Neuron (in vitro differentiated cells): Measurements from ENCODE around the gene ALMS1.
"Not testable (repeated sequence)": the region's sequence is repeated elsewhere in the genome, so short reads cannot be mapped to it uniquely, and the experiment has no call there.

Source experiments
- H2AFZ ChIP-seq: one replicate; pipeline ENCODE4 v1.6.1; 2013; ENCODE audit warnings: low read depth, mild to moderate bottlenecking, inconsistent platforms, low read length, moderate library complexity
- H3K27me3 ChIP-seq: one replicate; pipeline ENCODE4 v1.6.1; 2013; ENCODE audit warnings: low read length; ENCODE audit not compliant: insufficient read depth
- H3K36me3 ChIP-seq: one replicate; pipeline ENCODE4 v1.6.1; 2013; ENCODE audit warnings: low read length; ENCODE audit not compliant: insufficient read depth
- H3K4me1 ChIP-seq: one replicate; pipeline ENCODE4 v1.6.1; 2013; ENCODE audit warnings: low read length; ENCODE audit not compliant: insufficient read depth
- H3K4me3 ChIP-seq: 2 replicates; pipeline ENCODE4 v1.5.1; 2013; ENCODE audit warnings: mild to moderate bottlenecking, low read length, moderate library complexity
- H3K9me3 ChIP-seq: one replicate; pipeline ENCODE4 v1.6.1; 2013; ENCODE audit warnings: low read length

Gene ALMS1

GRCh38 chr2:73566288-73566878, 180.7 kb downstream of the ALMS1 start:
- Histone ChIP-seq H3K36me3 (peaks cover 10% of the 10 kb centered on the region), H3K4me3 (no peak overlapping the region)

GRCh38 chr2:73575261-73575660, 189.6 kb downstream of the ALMS1 start:
- Histone ChIP-seq H2AFZ (no peak overlapping the region), H3K36me3 (peaks cover 24% of the 10 kb centered on the region), H3K4me1 (no peaks in the 10 kb centered on the region), H3K4me3 (no peak overlapping the region), H3K9me3 (peaks cover 8% of the 10 kb centered on the region), H3K27me3 (no peaks in the 10 kb centered on the region)

More at GRCh38 chr2:73566288-73566878, 180.7 kb downstream of the ALMS1 start:
- Histone ChIP-seq H2AFZ (no peak overlapping the region), H3K9me3 (no peaks in the 10 kb centered on the region), H3K4me1 (peaks cover 1% of the 10 kb centered on the region), H3K27me3 (no peaks in the 10 kb centered on the region)

DNA sequence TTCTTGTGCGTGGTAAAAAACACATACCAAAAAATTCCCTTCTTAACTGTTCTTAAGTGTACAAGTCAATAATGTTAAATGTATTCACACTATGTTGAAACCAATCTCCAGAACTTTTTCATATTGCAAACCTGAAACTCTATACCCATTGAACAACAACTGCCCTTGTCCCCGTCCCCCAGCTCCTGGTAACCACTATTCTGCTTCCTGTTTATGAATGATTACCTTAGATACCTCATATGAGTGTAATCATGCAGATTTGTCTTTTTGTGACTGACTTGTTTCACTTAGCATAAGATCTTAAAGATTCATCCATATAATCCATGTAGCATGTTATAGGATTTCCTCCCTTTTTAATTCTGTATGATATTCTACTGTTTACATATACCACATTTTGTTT, 196.7 kb downstream of the ALMS1 start:
- Histone ChIP-seq H3K4me1 (no peaks in the 10 kb centered on the region), H3K27me3 (no peaks in the 10 kb centered on the region), H2AFZ (no peak overlapping the region), H3K36me3 (peaks cover 13% of the 10 kb centered on the region), H3K4me3 (no peak overlapping the region), H3K9me3 (peaks cover 16% of the 10 kb centered on the region)

- Histone ChIP-seq H3K27me3 (no peaks in the 10 kb centered on the region), H3K9me3 (no peaks in the 10 kb centered on the region), H3K4me1 (peaks cover 3% of the 10 kb centered on the region), H3K4me3 (no peak overlapping the region), H2AFZ (no peak overlapping the region), H3K36me3 (no peaks in the 10 kb centered on the region)
Observed at GRCh38 chr2:73588177-73588576, 202.5 kb downstream of the ALMS1 start.

DNA sequence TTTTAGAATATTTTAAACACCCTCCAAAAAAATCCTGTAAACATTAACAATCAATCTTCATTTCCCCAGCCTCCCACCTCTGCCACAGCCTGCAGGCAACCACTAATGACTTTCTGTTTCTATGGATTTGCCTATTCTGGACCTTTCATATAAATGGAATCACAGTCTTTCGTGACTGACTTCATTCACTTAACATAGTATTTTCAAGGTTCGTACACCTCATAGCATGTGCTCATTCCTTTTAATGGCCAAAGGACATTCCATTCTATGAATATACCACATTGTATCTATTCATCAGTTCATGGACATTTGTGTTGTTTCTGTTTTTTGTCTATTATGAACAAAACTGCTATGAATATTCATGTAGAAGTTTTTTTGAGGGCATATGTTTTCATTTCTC, 208.0 kb downstream of the ALMS1 start:
- Histone ChIP-seq H3K36me3 (no peaks in the 10 kb centered on the region), H3K9me3 (peaks cover 3% of the 10 kb centered on the region), H2AFZ (no peak overlapping the region), H3K4me1 (no peaks in the 10 kb centered on the region), H3K4me3 (no peak overlapping the region), H3K27me3 (no peaks in the 10 kb centered on the region)

DNA sequence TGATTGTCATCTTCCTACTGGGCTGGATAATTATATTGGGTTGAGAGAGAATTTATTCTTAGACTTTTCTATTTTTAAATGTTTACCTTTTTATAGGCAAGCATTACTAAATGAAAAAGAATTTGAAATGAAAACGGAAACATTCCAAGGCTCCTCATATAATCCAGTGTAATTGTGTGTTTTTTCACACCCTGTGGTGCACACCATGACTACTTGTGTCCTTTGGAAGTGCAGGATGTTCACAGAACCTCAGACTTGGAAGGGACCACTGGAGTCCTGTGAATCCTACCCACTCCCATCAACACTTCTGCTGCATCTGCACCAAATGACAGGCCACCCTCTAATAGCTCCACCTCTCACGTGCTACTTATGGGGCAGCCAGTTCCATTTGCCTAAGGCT, 208.6 kb downstream of the ALMS1 start:
- Histone ChIP-seq H3K36me3 (no peaks in the 10 kb centered on the region), H3K4me3 (no peak overlapping the region), H3K9me3 (peaks cover 3% of the 10 kb centered on the region), H3K4me1 (no peaks in the 10 kb centered on the region), H2AFZ (no peak overlapping the region), H3K27me3 (no peaks in the 10 kb centered on the region)

DNA sequence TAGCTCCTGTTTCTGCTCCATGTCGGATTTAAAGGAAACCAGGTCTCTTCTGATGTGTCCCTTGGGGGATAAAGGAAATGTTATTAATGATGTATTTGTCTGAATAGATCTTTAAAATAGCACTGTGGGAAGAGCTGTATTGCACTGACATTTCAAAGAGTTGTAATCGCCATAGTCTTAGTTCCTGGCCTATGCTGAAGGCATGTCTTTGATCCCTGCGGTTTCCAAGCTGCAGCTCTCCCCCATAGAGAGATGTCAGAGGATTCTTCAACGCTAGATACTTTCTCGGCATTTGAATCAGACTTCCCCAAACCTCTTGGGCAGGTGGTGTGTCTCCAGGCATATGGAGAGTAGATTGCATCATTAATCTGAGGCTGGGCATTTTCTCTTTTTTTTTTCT, 216.1 kb downstream of the ALMS1 start:
- peaks cover 26% of the 10 kb centered on the region for H3K36me3 ChIP-seq
- no peak overlapping the region for H3K4me3 ChIP-seq
- no peaks in the 10 kb centered on the region for H3K4me1 ChIP-seq
- H3K27me3 ChIP-seq, result no peaks in the 10 kb centered on the region
- H3K9me3 ChIP-seq, result no peaks in the 10 kb centered on the region
- no peak overlapping the region for H2AFZ ChIP-seq

DNA sequence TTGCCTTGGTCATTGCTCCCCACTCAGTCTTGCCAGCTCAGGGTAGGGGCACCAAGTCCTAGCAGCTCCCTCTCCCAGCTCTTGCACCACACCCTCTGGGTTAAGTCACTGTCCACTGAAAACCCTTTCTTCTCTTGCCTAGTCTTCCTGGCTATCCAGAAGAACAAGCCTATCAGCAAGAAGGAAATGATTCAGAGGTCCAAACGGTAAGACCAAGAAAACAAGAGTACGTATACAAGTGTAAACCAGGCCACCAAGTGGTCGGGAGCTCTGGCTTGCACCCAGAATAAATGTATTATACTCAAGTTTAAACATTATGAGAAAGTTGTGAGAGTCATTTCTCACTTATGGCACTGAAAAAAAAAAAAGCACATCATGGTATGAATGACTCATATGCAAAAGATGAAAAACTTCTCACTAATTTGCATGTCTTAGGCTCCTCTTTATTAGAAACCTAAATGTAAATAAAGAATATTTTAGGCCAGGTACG, 217.5 kb downstream of the ALMS1 start:
- not testable (repeated sequence) for H2AFZ ChIP-seq, H3K27me3 ChIP-seq, H3K4me3 ChIP-seq, H3K9me3 ChIP-seq, H3K4me1 ChIP-seq
- H3K36me3 ChIP-seq, result peaks cover 26% of the 10 kb centered on the region

- H3K27me3 ChIP-seq, H3K4me1 ChIP-seq, H3K4me3 ChIP-seq, H2AFZ ChIP-seq, H3K9me3 ChIP-seq: not testable (repeated sequence)
- peaks cover 35% of the 10 kb centered on the region for H3K36me3 ChIP-seq
Observed at GRCh38 chr2:73604589-73604988, 219.0 kb downstream of the ALMS1 start.

GRCh38 chr2:73610111-73610510, 224.5 kb downstream of the ALMS1 start:
- Histone ChIP-seq H3K4me3 (no peak overlapping the region), H3K4me1 (no peaks in the 10 kb centered on the region), H3K27me3 (no peaks in the 10 kb centered on the region)

DNA sequence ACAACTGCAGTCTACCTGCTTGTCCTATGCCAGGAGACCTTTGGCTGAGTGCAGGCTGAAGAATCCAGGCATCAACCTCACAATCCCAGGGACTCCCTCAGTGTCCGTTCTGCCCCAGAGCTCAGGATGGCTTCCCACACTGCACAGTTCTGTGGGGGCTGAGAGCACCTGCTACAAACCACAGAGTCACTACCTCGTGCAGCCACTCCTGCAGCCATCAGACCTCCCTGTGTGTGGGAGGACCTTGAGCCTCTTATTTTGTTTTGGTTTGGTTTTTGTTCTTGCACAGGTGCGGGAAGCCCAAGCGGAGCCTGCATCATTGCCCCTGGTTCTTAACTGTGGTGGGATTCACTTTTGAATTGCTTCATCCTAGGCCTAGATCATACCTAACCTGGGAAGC, 225.6 kb downstream of the ALMS1 start:
- Histone ChIP-seq H2AFZ (no peak overlapping the region), H3K4me1 (no peaks in the 10 kb centered on the region), H3K9me3 (no peaks in the 10 kb centered on the region), H3K36me3 (peaks cover 24% of the 10 kb centered on the region), H3K4me3 (no peak overlapping the region), H3K27me3 (no peaks in the 10 kb centered on the region)

More at GRCh38 chr2:73610111-73610510, 224.5 kb downstream of the ALMS1 start:
- peaks cover 22% of the 10 kb centered on the region for H3K36me3 ChIP-seq
- no peaks in the 10 kb centered on the region for H3K9me3 ChIP-seq
- no peak overlapping the region for H2AFZ ChIP-seq

DNA sequence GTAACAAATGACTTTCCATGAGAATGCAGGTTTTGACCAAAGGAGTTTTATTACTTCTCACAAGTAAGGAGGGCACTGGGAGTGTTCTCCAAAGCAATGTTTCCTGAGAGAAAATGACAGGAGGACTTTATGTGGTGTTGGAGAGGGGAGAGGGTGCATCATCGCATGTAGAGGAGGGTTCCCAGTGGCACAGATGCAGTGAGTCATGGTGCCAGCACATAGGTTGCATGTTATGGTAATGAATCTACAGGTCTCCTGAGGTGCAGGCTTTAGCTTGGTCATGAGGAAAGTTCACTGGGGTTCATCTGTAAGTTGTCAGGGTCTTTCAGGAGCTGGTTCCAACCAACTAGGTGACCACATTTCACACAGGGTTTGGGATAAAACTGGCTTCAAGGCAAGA, 226.2 kb downstream of the ALMS1 start:
- Histone ChIP-seq H3K9me3 (no peaks in the 10 kb centered on the region), H3K4me3 (no peak overlapping the region), H3K4me1 (no peaks in the 10 kb centered on the region), H2AFZ (no peak overlapping the region), H3K36me3 (peaks cover 21% of the 10 kb centered on the region), H3K27me3 (no peaks in the 10 kb centered on the region)

GRCh38 chr2:73614105-73614504, 228.5 kb downstream of the ALMS1 start:
- Histone ChIP-seq H3K4me3 (no peak overlapping the region), H3K27me3 (no peaks in the 10 kb centered on the region), H3K4me1 (no peaks in the 10 kb centered on the region), H3K9me3 (no peaks in the 10 kb centered on the region), H2AFZ (no peak overlapping the region), H3K36me3 (peaks cover 12% of the 10 kb centered on the region)

DNA sequence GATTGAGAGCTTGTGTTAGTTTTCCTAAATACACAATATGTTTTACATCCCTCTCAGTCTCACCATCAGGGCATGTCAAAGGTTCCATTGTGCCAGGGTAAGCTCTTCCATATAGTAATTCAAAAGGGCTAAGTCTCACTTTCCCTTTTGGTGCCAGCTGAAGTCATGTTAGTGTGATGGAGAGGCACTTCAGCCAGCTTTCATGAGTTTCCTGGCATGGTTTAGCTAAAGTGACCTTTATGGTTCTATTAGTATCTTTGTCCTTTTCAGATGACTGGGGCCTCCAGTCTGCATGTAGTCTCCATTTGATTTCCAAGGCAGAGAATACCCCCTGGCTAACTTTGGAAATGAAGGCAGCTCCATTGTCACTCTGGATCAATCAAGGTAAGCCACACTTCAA, 229.4 kb downstream of the ALMS1 start:
- no peaks in the 10 kb centered on the region for H3K27me3 ChIP-seq
- no peaks in the 10 kb centered on the region for H3K4me1 ChIP-seq
- H3K4me3 ChIP-seq, result no peak overlapping the region
- no peak overlapping the region for H2AFZ ChIP-seq
- H3K36me3 ChIP-seq, result peaks cover 10% of the 10 kb centered on the region
- no peaks in the 10 kb centered on the region for H3K9me3 ChIP-seq
